HepG2 (cell line): ENCODE data around the gene MCRIP2. TPM values are rescaled to one million over a fixed set of nuclear protein-coding genes. Genes with fewer than 3 reads are reported as not detected.

ENCODE experiments used
- ATAC-seq: fragments of 200-7000 bp; cut with Tn5 transposase; 3 replicates; pipeline ENCODE4 v1.9.1; 2020; ENCODE audit warnings: mild to moderate bottlenecking, moderate library complexity
- BruUV-seq: library from RNA; stranded (reverse); fragments of 400-500 nt; replicated peaks from 2 replicates; lab custom pipeline; 2021; lab: Mats Ljungman, UMichigan
- CTCF ChIA-PET: fragments of 300-600 bp; formaldehyde crosslinking; extraction: SDS; loops from one replicate; lab custom pipeline; 2021; ENCODE audit warnings: low total read pairs, inconsistent platforms, low intra/inter-chr PET ratio; lab: Yijun Ruan, JAX
- POLR2A ChIA-PET: fragments of 350-600 bp; sonication (Branson Sonifier 250); formaldehyde crosslinking; loops from one replicate; lab custom pipeline; 2020; ENCODE audit warnings: antibody characterized with exemption, inconsistent platforms; lab: Yijun Ruan, JAX
- DNase-seq: peaks from one replicate; pipeline ENCODE4 v3.0.0-alpha.2; 2015; ENCODE audit warnings: low spot score
- FAIRE-seq: peaks from 3 replicates; lab custom pipeline; 2011; peaks lifted over from hg19 to GRCh38; lab: Jason Lieb, UNC
- H2AFZ ChIP-seq: one replicate; pipeline ENCODE4 v1.6.1; 2011; ENCODE audit warnings: low read length, inconsistent platforms
- H3K27ac ChIP-seq: fragments of 300-600 bp; 3 replicates; pipeline ENCODE4 v1.8.0; 2011; ENCODE audit warnings: mixed run types, mild to moderate bottlenecking, mixed read lengths, low read length, inconsistent platforms; ENCODE audit not compliant: insufficient read depth; ENCODE audit errors: extremely low read length
- H3K27me3 ChIP-seq, 2 experiments: fragments of 200-600 bp in 1 of 2; 2 replicates in 1 of 2; 3 replicates in 1 of 2; pipeline versions ENCODE4 v1.6.0 to v1.8.0; 2011; ENCODE audit warnings: low read length in 2 of 2, mild to moderate bottlenecking in 2 of 2, moderate library complexity in 2 of 2, inconsistent platforms in 1 of 2; ENCODE audit not compliant: insufficient read depth in 2 of 2, control insufficient read depth in 1 of 2
- H3K36me3 ChIP-seq, 2 experiments: fragments of 200-600 bp in 1 of 2; replicated peaks in 1 of 2; 2 replicates in 1 of 2; 3 replicates in 1 of 2; pipeline versions ENCODE4 v1.5.1 to v1.8.0; 2011; ENCODE audit warnings: low read length in 2 of 2, inconsistent platforms in 1 of 2; ENCODE audit not compliant: insufficient read depth in 2 of 2, control insufficient read depth in 1 of 2
- H3K4me1 ChIP-seq: 2 replicates; pipeline ENCODE4 v1.5.1; 2012; ENCODE audit warnings: low read length, inconsistent platforms; ENCODE audit not compliant: insufficient read depth
- H3K4me2 ChIP-seq: 2 replicates; pipeline ENCODE4 v1.6.0; 2011; ENCODE audit warnings: low read depth, low read length, inconsistent platforms
- H3K4me3 ChIP-seq, 3 experiments: fragments of 200-600 bp in 1 of 3; sonication (generic), shearing (Covaris generic) in 1 of 3; replicated peaks in 1 of 3; 2 replicates each; pipeline ENCODE4 v1.5.1; 2011 to 2016; ENCODE audit warnings: low read length in 3 of 3, inconsistent platforms in 2 of 3, low read depth in 2 of 3, mild to moderate bottlenecking in 2 of 3, control low read depth in 1 of 3, mixed read lengths in 1 of 3; ENCODE audit not compliant: insufficient read depth in 1 of 3
- H3K79me2 ChIP-seq: one replicate; pipeline ENCODE4 v1.6.1; 2011; ENCODE audit warnings: low read length, inconsistent platforms; ENCODE audit not compliant: insufficient read depth
- H3K9ac ChIP-seq: 2 replicates; pipeline ENCODE4 v1.6.0; 2011; ENCODE audit warnings: mild to moderate bottlenecking, low read depth, low read length, inconsistent platforms; ENCODE audit not compliant: insufficient read depth
- H3K9me3 ChIP-seq: 2 replicates; pipeline ENCODE4 v1.5.1; 2012; ENCODE audit warnings: mild to moderate bottlenecking, low read length
- H4K20me1 ChIP-seq: 2 replicates; pipeline ENCODE4 v1.6.0; 2011; ENCODE audit warnings: inconsistent platforms, mild to moderate bottlenecking, low read length, moderate library complexity; ENCODE audit not compliant: insufficient read depth
- AGO2 ChIP-seq: fragments of 200-400 bp; formaldehyde crosslinking; optimal IDR thresholded peaks from 2 replicates; pipeline ENCODE3; 2017; ENCODE audit warnings: mild to moderate bottlenecking, low read depth, low read length, moderate library complexity
- DR1 ChIP-seq: sonication (generic); formaldehyde crosslinking; IDR thresholded peaks from 2 replicates; pipeline ENCODE4 v1.8.0; 2021; ENCODE audit warnings: mild to moderate bottlenecking, missing genetic modification reagents, inconsistent platforms
- HNRNPLL ChIP-seq: fragments of 200-400 bp; formaldehyde crosslinking; IDR thresholded peaks from 2 replicates; pipeline ENCODE4 v1.6.1; 2017; ENCODE audit warnings: mild to moderate bottlenecking, low read depth, low read length; ENCODE audit not compliant: poor library complexity, severe bottlenecking
- IKZF4 ChIP-seq: sonication (generic); formaldehyde crosslinking; IDR thresholded peaks from 2 replicates; pipeline ENCODE4 v1.5.1; 2020; ENCODE audit warnings: borderline replicate concordance, mild to moderate bottlenecking, low read depth, missing genetic modification reagents; ENCODE audit errors: not compliant biosample characterization
- KLF12 ChIP-seq: sonication (generic); formaldehyde crosslinking; IDR thresholded peaks from 2 replicates; pipeline ENCODE4 v1.4.0; 2020; ENCODE audit warnings: missing genetic modification reagents, borderline replicate concordance
- MTA1 ChIP-seq: sonication (generic); formaldehyde crosslinking; IDR thresholded peaks from 2 replicates; pipeline ENCODE4 v1.4.0; 2020; ENCODE audit warnings: missing genetic modification reagents, mild to moderate bottlenecking, borderline replicate concordance
- MTF1 ChIP-seq: sonication (generic); formaldehyde crosslinking; IDR thresholded peaks from 2 replicates; pipeline ENCODE4 v1.5.0; 2020; ENCODE audit warnings: missing genetic modification reagents
- POLR2A ChIP-seq, 2 experiments: IDR thresholded peaks; 2 replicates each; pipeline ENCODE4 v1.6.1; 2011; ENCODE audit warnings: low read depth in 2 of 2, low read length in 2 of 2, mild to moderate bottlenecking in 1 of 2, moderate library complexity in 1 of 2; ENCODE audit not compliant: insufficient read depth in 1 of 2
- POLR2AphosphoS5 ChIP-seq: IDR thresholded peaks from 2 replicates; pipeline ENCODE4 v1.6.1; 2012; ENCODE audit warnings: low read depth, low read length
- RBFOX2 ChIP-seq: fragments of 200-400 bp; formaldehyde crosslinking; IDR thresholded peaks from 2 replicates; pipeline ENCODE4 v1.6.1; 2017; ENCODE audit warnings: low read depth, mild to moderate bottlenecking, low read length
- SP4 ChIP-seq: sonication (generic); formaldehyde crosslinking; IDR thresholded peaks from 2 replicates; pipeline ENCODE4 v1.8.1; 2023; ENCODE audit warnings: mild to moderate bottlenecking, missing genetic modification reagents
- SRF ChIP-seq: IDR thresholded peaks from 2 replicates; pipeline ENCODE4 v1.6.1; 2011; ENCODE audit warnings: mild to moderate bottlenecking, low read depth, low read length, moderate library complexity
- SRY ChIP-seq: sonication (generic); formaldehyde crosslinking; IDR thresholded peaks from 2 replicates; pipeline ENCODE4 v1.8.0; 2022; ENCODE audit warnings: mild to moderate bottlenecking, missing genetic modification reagents
- TBP ChIP-seq: sonication (generic); formaldehyde crosslinking; IDR thresholded peaks from 2 replicates; pipeline ENCODE4 v1.5.0; 2020; ENCODE audit warnings: missing genetic modification reagents
- U2AF1 ChIP-seq: fragments of 200-400 bp; formaldehyde crosslinking; optimal IDR thresholded peaks from 2 replicates; pipeline ENCODE3; 2017; ENCODE audit warnings: mild to moderate bottlenecking, low read depth, low read length
- ZBTB38 ChIP-seq: sonication (generic); formaldehyde crosslinking; IDR thresholded peaks from 2 replicates; pipeline ENCODE4 v1.5.1; 2020; ENCODE audit warnings: mild to moderate bottlenecking, missing genetic modification reagents
- ZEB1 ChIP-seq: IDR thresholded peaks from 2 replicates; pipeline ENCODE4 v1.6.1; 2012; ENCODE audit warnings: mild to moderate bottlenecking, low read depth, inconsistent platforms; ENCODE audit not compliant: insufficient replicate concordance
- ZNF260 ChIP-seq: sonication (generic); formaldehyde crosslinking; IDR thresholded peaks from 2 replicates; pipeline ENCODE4 v1.4.0; 2020; ENCODE audit warnings: missing genetic modification reagents, low read depth, mild to moderate bottlenecking, borderline replicate concordance
- ZNF776 ChIP-seq: sonication (generic); formaldehyde crosslinking; IDR thresholded peaks from 2 replicates; pipeline ENCODE4 v1.4.0; 2020; ENCODE audit warnings: mild to moderate bottlenecking, missing genetic modification reagents
- WGBS: methylation state at CpG from one replicate; pipeline ENCODE4 v1.1.6; 2017; ENCODE audit warnings: low lambda C conversion rate; 5-methylcytosine and 5-hydroxymethylcytosine counted together
- in situ Hi-C: cut with HindIII; loops from 2 replicates; pipeline ENCODE4 v1.10.0; 2017; ENCODE audit warnings: low pct_unique_long_range_greater_than_20kb; ENCODE audit not compliant: extremely low pct_ligation_motif_present
- intact Hi-C: fragments of 100-400 bp; cut with micrococcal nuclease; formaldehyde crosslinking; loops from one replicate; pipeline ENCODE4 v1.10.0; 2022; ENCODE audit not compliant: unreplicated experiment
- polyA plus RNA-seq, 8 experiments: library from polyadenylated mRNA; depleted of rRNA in 3 of 8; stranded (reverse) in 7 of 8; unstranded in 1 of 8; fragments of >200 nt; fragmentation: Illumina TruSeq in 4 of 8; extraction: Trizol in 4 of 8; gene quantifications; 2 replicates each; pipeline versions ENCODE4 v1.2.1 to v1.2.3, GENCODE V29; 2011 to 2016; ENCODE audit warnings: low read depth in 4 of 8, missing spikeins in 1 of 8, mixed read lengths in 1 of 8; ENCODE audit not compliant: insufficient read depth in 1 of 8
- total RNA-seq, 5 experiments: library from RNA; depleted of rRNA; stranded (reverse); fragments of >200 nt; fragmentation: Illumina TruSeq; extraction: Trizol; gene quantifications; 2 replicates each; pipeline ENCODE4 v1.2.3, GENCODE V29; 2016; ENCODE audit warnings: low read depth in 1 of 5
- TF ChIP-seq, protein P1 (sequence below): sonication (generic); formaldehyde crosslinking; IDR thresholded peaks from 2 replicates; pipeline ENCODE4 v1.8.0; 2022; ENCODE audit warnings: mild to moderate bottlenecking, missing genetic modification reagents, moderate library complexity
- TF ChIP-seq, protein P2 (sequence below): sonication (generic); formaldehyde crosslinking; IDR thresholded peaks from 2 replicates; pipeline ENCODE4 v1.8.1; 2023; ENCODE audit warnings: mild to moderate bottlenecking, moderate library complexity, missing genetic modification reagents
- TF ChIP-seq, protein P3 (sequence below): sonication (generic); formaldehyde crosslinking; IDR thresholded peaks from 2 replicates; pipeline ENCODE4 v1.8.0; 2022; ENCODE audit warnings: missing genetic modification reagents, mild to moderate bottlenecking, inconsistent platforms, borderline replicate concordance

The MCRIP2 gene
- total and polyA plus RNA-seq, 2 of the 13 experiments (the other 11 are each of a cell fraction or from before 2014, with no cell fraction given), result 39.6 to 76.7 TPM

GRCh38 chr16:674214-674881 lies 32.7 kb downstream of the MCRIP2 start:
- ChIA-PET CTCF (no interaction called here), POLR2A (no interaction called here)
- no peak for ATAC-seq
- TF ChIP-seq U2AF1 (no peak), SP4 (CRISPR knock-in tag) (no peak), ZNF776 (CRISPR knock-in tag) (no peak), AGO2 (peak; percentile 71), MTF1 (no peak), ZBTB38 (peak; percentile 31; the same call in 1 of the 2 replicates), ZNF260 (CRISPR knock-in tag) (no peak), RBFOX2 (peak; percentile 42; the same call in 1 of the 2 replicates), SRF (no peak), POLR2A (IDR thresholded peaks at IDR 0.05; ENCODE audit: insufficient read depth in 1 of 2, low read depth in 2 of 2, low read length in 2 of 2) (peak in 1 of 2 experiments; percentile 32; a peak in 2 of 4 replicates), ZEB1 (no peak), SRY (CRISPR knock-in tag) (no peak), KLF12 (CRISPR knock-in tag) (no peak), IKZF4 (CRISPR knock-in tag) (no peak), HNRNPLL (no peak), POLR2AphosphoS5 (0 out of 2 replicates have a peak, but pooled peaks have one; percentile 7), TBP (no peak), MTA1 (CRISPR knock-in tag) (peak; percentile 16; the same call in 1 of the 2 replicates), DR1 (CRISPR knock-in tag) (no peak)
- TF ChIP-seq, protein P1, sequence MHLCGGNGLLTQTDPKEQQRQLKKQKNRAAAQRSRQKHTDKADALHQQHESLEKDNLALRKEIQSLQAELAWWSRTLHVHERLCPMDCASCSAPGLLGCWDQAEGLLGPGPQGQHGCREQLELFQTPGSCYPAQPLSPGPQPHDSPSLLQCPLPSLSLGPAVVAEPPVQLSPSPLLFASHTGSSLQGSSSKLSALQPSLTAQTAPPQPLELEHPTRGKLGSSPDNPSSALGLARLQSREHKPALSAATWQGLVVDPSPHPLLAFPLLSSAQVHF (CRISPR knock-in tag), result no peak
- TF ChIP-seq, protein P2, sequence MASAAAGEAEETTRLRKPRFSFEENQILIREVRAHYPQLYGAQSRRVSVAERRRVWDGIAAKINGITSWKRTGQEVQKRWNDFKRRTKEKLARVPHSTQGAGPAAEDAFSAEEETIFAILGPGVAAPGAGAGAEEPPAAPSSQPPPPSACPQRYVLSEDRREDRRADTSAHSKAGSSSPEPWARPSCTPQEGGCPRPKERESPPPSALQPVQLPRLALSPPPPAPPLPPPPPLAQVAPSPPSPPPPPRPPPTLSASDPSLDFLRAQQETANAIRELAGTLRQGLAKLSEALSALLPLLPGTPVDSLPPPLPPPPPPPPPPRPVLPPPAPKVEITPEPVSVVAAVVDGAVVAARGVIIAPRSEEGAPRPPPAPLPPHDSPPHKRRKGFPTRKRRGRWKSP (CRISPR knock-in tag), result no peak
- TF ChIP-seq, protein P3, sequence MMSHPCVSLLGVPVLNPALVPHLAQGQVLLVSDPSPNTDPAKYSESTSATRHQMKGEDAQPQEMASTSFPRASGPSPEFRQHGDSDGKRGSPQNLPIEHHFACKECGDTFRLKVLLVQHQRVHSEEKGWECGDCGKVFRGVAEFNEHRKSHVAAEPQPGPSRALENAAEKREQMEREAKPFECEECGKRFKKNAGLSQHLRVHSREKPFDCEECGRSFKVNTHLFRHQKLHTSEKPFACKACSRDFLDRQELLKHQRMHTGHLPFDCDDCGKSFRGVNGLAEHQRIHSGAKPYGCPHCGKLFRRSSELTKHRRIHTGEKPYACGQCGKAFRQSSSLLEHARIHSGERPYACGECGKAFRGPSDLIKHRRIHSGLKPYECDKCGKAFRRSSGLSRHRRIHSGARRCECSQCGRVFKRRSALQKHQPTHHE (CRISPR knock-in tag), result no peak

More at GRCh38 chr16:674214-674881, 32.7 kb downstream of the MCRIP2 start:
- FAIRE-seq (no peak), DNase-seq (no peak)
- WGBS, result 67% methylated on average over 6 of the region's 22 CpGs
- intact Hi-C loops, result no loop called here
- H4K20me1 ChIP-seq, result no peaks in the 10 kb centered on the region
- no peak overlapping the region for H3K4me2 ChIP-seq
- peaks cover 4% of the 10 kb centered on the region for H3K79me2 ChIP-seq
- no peaks in the 10 kb centered on the region for H3K9me3 ChIP-seq
- H3K27me3 ChIP-seq, result no peaks in the 10 kb centered on the region; a peak in 1 of 5 replicates
- peaks cover 22 to 41% of the 10 kb centered on the region in 2 experiments; a peak in 4 of 5 replicates for H3K36me3 ChIP-seq
- in situ Hi-C loops, result no loop called here
- H3K9ac ChIP-seq, result no peak overlapping the region
- peaks cover 39% of the 10 kb centered on the region for H3K4me1 ChIP-seq
- H2AFZ ChIP-seq, result no peak overlapping the region
- no peak overlapping the region for H3K4me3 ChIP-seq
- H3K27ac ChIP-seq, result no peak overlapping the region
- no TSS peak for BruUV-seq
